ENCODE data around the gene TMEM255B. TPM values are rescaled to one million over a fixed set of nuclear protein-coding genes. Genes with fewer than 3 reads are reported as not detected.

The TMEM255B gene
- polyA plus RNA-seq, 2 donors: 3.1 to 6.8 TPM

DNA sequence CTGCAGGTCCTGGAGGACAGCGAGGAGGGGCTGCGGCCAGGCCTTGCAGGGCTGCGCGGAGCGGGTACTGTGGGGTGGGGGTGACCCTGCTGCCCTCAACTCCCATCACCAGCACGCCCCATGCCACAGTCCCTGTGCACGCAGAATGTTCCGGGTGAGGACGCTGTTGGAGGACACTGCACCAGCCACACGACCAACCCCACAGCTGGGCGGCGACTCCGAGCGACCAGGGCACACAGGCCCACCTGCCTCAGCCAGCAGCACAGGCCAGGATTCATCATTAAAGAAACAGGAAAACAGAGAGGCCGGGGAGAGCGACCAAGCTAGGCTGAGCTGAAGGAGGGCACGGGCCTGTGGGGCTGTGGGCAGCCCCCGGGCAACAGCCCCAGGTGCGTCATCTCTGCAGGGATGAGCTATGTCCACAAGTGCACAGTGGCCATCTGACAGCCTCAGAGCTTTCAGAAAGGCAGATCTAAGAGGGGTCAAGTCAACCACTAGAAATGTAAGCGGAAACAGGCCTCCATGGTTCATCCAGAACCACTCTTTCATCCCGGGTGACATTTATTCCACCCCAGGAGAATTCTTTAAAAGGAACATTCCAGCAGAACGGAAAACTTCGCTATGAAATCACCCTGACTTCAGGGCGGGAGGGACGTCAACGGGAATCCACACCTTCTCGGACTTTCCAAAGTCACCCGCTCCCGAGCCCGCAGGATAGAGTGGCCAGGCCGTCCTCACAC, 103.3 kb downstream of the TMEM255B start:
- Histone ChIP-seq H3K4me1 (ENCODE audit: control insufficient read depth in 2 of 2, insufficient read depth in 2 of 2, low read length in 1 of 2) (peaks cover 3 to 22% of the 10 kb centered on the region in 2 donors), H3K27ac (ENCODE audit: low read depth in 2 of 2, low read length in 1 of 2) (peak overlapping the region; percentile 82), H3K36me3 (ENCODE audit: control insufficient read depth in 2 of 2, insufficient read depth in 2 of 2, low read length in 1 of 2) (peaks cover 0 to 7% of the 10 kb centered on the region in 2 donors), H3K27me3 (ENCODE audit: control insufficient read depth in 1 of 2, insufficient read depth in 2 of 2, low read length in 2 of 2) (no peaks in the 10 kb centered on the region), H3K9me3 (ENCODE audit: control insufficient read depth in 2 of 2, insufficient read depth in 1 of 2, low read depth in 1 of 2, low read length in 1 of 2) (no peaks in the 10 kb centered on the region), H3K4me3 (ENCODE audit: low read depth in 1 of 2, low read length in 2 of 2) (peak overlapping the region; percentile 72 to 74)
- 46 to 49% methylated on average over 31 of the region's 31 CpGs for WGBS, 2 donors

DNA sequence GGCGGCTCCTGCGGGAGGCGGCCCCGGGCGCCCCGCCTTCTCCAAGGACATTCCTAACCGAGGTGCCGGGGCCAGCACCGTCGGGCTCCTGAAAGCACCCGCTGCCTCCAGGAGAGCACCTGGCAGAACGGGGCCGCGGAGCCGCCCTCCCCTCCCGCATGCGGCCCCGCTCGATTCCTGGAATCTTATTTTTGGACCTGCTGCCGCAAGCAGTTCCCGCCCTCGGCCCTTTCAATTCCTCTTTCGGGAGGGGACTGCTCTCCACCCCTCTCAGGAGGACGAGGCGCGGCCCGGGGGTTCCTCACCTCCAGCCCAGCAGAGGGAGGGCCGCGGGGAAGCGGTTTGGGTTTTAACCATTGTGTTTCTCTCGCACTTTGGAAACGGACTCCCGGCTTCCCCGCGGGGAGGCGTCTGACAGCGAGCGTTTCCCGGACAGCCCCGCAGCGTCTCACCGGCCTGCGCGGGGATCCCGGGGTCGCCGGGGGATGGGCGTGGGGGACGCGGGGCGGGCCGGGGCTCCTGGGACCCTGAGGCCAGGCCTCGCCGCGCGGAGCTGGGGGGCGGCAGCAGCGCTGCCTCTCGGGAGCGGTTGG, 104.0 kb downstream of the TMEM255B start:
- H3K4me1 ChIP-seq (ENCODE audit: control insufficient read depth in 2 of 2, insufficient read depth in 2 of 2, low read length in 1 of 2): peaks cover 3 to 22% of the 10 kb centered on the region in 2 donors
- H3K27ac ChIP-seq (ENCODE audit: low read depth in 2 of 2, low read length in 1 of 2): peak overlapping the region; percentile 82
- H3K4me3 ChIP-seq (ENCODE audit: low read depth in 1 of 2, low read length in 2 of 2): peak overlapping the region; percentile 72 to 74
- peaks cover 0 to 7% of the 10 kb centered on the region in 2 donors for H3K36me3 ChIP-seq (ENCODE audit: control insufficient read depth in 2 of 2, insufficient read depth in 2 of 2, low read length in 1 of 2)
- WGBS, 2 donors: 3% methylated on average over 56 to 60 of the region's 60 CpGs
- no peaks in the 10 kb centered on the region for H3K27me3 ChIP-seq (ENCODE audit: control insufficient read depth in 1 of 2, insufficient read depth in 2 of 2, low read length in 2 of 2)
- H3K9me3 ChIP-seq (ENCODE audit: control insufficient read depth in 2 of 2, insufficient read depth in 1 of 2, low read depth in 1 of 2, low read length in 1 of 2): no peaks in the 10 kb centered on the region

DNA sequence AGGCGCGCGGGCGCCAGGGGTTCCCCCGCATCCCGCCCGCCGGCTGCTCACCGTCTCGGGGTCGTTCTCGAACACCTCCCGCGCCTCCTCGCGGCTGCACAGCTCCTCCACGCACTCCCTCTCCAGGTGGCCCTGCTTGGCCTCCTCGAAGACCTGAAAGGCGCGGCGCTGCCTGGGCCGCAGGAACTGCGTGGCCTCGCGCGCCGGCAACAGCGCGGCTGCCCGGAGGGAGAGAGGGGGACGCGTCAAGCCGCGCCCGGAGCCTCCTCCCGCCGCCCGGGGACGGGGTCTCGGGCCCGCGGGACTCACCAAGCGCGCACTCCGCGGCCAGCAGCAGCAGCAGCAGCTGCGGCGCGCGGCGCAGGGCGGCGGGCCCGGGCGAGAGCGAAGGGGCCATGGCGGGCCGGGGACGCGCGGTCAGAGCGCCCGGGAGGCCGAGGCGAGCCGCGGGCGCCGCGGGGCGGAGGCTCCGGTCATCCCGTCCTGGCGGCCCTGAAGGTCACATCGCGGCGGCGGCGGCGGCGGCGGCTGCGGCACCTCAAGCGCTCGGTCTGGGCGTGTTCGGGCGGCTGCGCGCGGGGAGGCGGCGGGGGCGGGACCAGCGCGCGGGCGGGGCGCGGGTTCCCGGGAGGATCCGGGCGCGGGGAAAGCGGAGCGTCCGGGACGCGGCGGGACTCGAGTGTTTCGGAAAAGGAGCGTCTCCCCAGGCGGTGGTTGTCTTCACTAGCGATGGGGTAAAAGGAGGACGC, 104.7 kb downstream of the TMEM255B start, which contains the start of gene GAS6:
GAS6 (minus strand) TSS at position 553 of the 749 bp plus-strand sequence; CDS start at position 397, 156 bp downstream.
- Histone ChIP-seq H3K9me3 (ENCODE audit: control insufficient read depth in 2 of 2, insufficient read depth in 1 of 2, low read depth in 1 of 2, low read length in 1 of 2) (no peaks in the 10 kb centered on the region), H3K27me3 (ENCODE audit: control insufficient read depth in 1 of 2, insufficient read depth in 2 of 2, low read length in 2 of 2) (no peaks in the 10 kb centered on the region), H3K36me3 (ENCODE audit: control insufficient read depth in 2 of 2, insufficient read depth in 2 of 2, low read length in 1 of 2) (peaks cover 0 to 7% of the 10 kb centered on the region in 2 donors), H3K4me1 (ENCODE audit: control insufficient read depth in 2 of 2, insufficient read depth in 2 of 2, low read length in 1 of 2) (peaks cover 3 to 16% of the 10 kb centered on the region in 2 donors), H3K27ac (ENCODE audit: low read depth in 2 of 2, low read length in 1 of 2) (peak within 1 kb of the TSS; percentile 82), H3K4me3 (ENCODE audit: low read depth in 1 of 2, low read length in 2 of 2) (peak within 1 kb of the TSS; percentile 72 to 74)
- WGBS, 2 donors: 1% methylated on average over 106 to 116 of the region's 116 CpGs

DNA sequence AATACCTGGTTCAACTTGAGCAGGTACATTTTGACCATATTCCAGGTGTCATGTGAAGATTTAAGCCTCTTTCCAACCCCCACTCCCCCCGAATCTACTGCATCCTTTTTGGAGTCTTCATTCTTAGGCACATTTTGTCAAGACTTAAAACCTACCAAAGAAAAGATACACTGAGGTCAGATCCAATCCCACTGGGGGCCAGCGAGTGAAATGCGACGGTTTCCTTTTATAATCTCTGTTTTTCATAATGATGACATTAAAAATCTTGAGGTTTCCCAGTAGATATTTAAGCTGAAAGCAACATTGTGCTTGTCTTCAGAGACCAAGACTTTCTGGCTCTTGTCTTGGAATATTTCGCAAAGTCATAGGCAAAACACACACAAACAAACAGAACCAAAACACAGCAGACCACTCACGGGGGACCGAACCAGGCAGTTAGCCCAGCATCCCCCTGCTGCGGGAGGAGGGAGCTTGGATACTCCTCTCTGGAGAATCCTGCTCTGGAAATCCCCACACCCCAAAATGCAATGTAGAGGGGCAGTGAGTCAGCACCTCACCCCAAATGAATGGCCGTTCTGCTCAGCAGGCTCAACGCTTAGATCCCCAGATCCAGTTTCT, 105.4 kb downstream of the TMEM255B start:
- H3K27ac ChIP-seq (ENCODE audit: low read depth in 2 of 2, low read length in 1 of 2): peak overlapping the region; percentile 82
- H3K9me3 ChIP-seq (ENCODE audit: control insufficient read depth in 2 of 2, insufficient read depth in 1 of 2, low read depth in 1 of 2, low read length in 1 of 2): no peaks in the 10 kb centered on the region
- peaks cover 3 to 16% of the 10 kb centered on the region in 2 donors for H3K4me1 ChIP-seq (ENCODE audit: control insufficient read depth in 2 of 2, insufficient read depth in 2 of 2, low read length in 1 of 2)
- no peaks in the 10 kb centered on the region for H3K27me3 ChIP-seq (ENCODE audit: control insufficient read depth in 1 of 2, insufficient read depth in 2 of 2, low read length in 2 of 2)
- peaks cover 0 to 1% of the 10 kb centered on the region in 2 donors for H3K36me3 ChIP-seq (ENCODE audit: control insufficient read depth in 2 of 2, insufficient read depth in 2 of 2, low read length in 1 of 2)
- H3K4me3 ChIP-seq (ENCODE audit: low read depth in 1 of 2, low read length in 2 of 2): peak overlapping the region; percentile 72 to 74
- WGBS, 2 donors: 7 to 12% methylated on average over 10 of the region's 10 CpGs

DNA sequence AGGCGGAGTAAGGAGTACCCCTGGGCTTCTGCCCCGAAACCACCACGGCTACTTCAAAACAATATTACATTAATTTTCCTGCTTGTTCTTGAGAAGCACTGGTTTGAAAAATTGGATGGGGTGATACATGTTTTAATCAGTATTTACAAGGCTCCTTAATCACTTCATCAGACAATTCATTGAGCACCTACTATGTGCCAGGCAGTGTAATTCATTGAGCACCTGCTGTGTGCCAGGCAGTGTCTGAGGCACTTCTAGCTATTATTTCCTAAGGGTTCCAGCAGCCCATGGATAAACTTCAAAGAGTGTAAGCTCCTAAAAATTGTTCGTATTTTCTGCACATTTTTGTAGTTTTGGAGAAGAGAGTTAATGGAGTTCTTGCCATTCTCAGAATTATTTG, 106.4 kb downstream of the TMEM255B start:
- Histone ChIP-seq H3K27me3 (ENCODE audit: control insufficient read depth in 1 of 2, insufficient read depth in 2 of 2, low read length in 2 of 2) (no peaks in the 10 kb centered on the region), H3K36me3 (ENCODE audit: control insufficient read depth in 2 of 2, insufficient read depth in 2 of 2, low read length in 1 of 2) (no peaks in the 10 kb centered on the region), H3K4me3 (ENCODE audit: low read depth in 1 of 2, low read length in 2 of 2) (no peak overlapping the region), H3K4me1 (ENCODE audit: control insufficient read depth in 2 of 2, insufficient read depth in 2 of 2, low read length in 1 of 2) (peaks cover 3 to 13% of the 10 kb centered on the region in 2 donors), H3K9me3 (ENCODE audit: control insufficient read depth in 2 of 2, insufficient read depth in 1 of 2, low read depth in 1 of 2, low read length in 1 of 2) (no peaks in the 10 kb centered on the region), H3K27ac (ENCODE audit: low read depth in 2 of 2, low read length in 1 of 2) (no peak overlapping the region)
- 89 to 91% methylated on average over 4 of the region's 4 CpGs for WGBS, 2 donors

Other genes with a start within 250 kb of the TMEM255B start
- 10 to 100 TPM; 24.2 to 50.3 TPM for gene TFDP1, start 174.5 kb upstream of the TMEM255B start, polyA plus RNA-seq
- gene ATP4B, start 101.0 kb upstream of the TMEM255B start, polyA plus RNA-seq: under 1 TPM; 0.04 to 0.06 TPM
- not detected for gene GRK1, start 92.0 kb upstream of the TMEM255B start, polyA plus RNA-seq
- 10 to 100 TPM; 47.3 to 56.5 TPM for gene GAS6, start 104.8 kb downstream of the TMEM255B start, polyA plus RNA-seq
- gene C13orf46, start 214.8 kb downstream of the TMEM255B start, polyA plus RNA-seq: under 1 TPM; 0.04 to 0.26 TPM

Measured in esophagus (tissue), 2 donors.